ENCODE data around the gene PRR12. TPM values are rescaled to one million over a fixed set of nuclear protein-coding genes. Genes with fewer than 3 reads are reported as not detected.

Gene PRR12
- total RNA-seq, 2 experiments from 2014 or later, result 33.0 to 36.2 TPM

DNA sequence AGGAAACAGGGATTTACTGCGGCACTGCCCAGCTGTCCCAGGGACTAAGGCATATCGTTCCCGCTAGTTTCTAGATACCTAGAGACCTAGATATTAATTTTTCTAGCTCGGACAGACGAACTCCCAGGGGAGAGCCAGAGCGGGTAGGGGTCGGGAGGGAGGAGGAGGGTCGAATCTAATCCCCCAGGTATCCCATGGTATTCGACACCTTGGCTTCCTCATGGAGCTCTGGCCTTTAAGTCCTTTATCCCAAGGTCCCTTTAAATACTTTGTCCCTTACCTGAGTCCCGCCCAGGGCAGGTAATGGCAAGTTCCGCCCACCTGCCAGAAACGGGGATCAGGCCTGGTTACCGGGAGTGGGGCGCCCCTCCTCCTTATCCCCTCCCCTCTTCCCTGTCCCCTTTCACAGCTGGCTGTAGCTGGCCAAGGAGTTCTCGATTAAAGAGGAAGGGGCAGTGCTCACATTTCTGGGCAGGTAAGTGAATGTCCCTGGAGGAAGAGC is 9.9 kb upstream of the PRR12 start, which contains the start of gene PRRG2:
TSS of gene PRRG2 (plus strand) at position 310 of the 502 bp plus-strand sequence. CDS start 1,904 bp downstream, outside the sequence.
- Mint-ChIP-seq H3K4me1 (peaks cover 33% of the 10 kb centered on the region), H3K27ac (peak within 1 kb of the TSS; percentile 82), H3K4me3 (peak within 1 kb of the TSS; percentile 89), H3K27me3 (no peaks in the 10 kb centered on the region), H3K9me3 (no peaks in the 10 kb centered on the region), H3K36me3 (ENCODE audit: low read depth) (peaks cover 14% of the 10 kb centered on the region)
- POLR2A ChIA-PET, result interaction anchor here (0.6 to 3.5 kb wide), 16 partner anchors 9 to 112 kb away, joined by 3 to 38 read pairs (median 6); partner anchors contain the start of genes PRMT1, PRR12, RRAS and SCAF1
- CTCF ChIA-PET, result interaction anchor here (0.7 to 3.7 kb wide), 7 partner anchors 8 to 47 kb away, joined by 3 to 28 read pairs (median 5); partner anchors contain the start of gene PRR12
- no peak for DNase-seq

DNA sequence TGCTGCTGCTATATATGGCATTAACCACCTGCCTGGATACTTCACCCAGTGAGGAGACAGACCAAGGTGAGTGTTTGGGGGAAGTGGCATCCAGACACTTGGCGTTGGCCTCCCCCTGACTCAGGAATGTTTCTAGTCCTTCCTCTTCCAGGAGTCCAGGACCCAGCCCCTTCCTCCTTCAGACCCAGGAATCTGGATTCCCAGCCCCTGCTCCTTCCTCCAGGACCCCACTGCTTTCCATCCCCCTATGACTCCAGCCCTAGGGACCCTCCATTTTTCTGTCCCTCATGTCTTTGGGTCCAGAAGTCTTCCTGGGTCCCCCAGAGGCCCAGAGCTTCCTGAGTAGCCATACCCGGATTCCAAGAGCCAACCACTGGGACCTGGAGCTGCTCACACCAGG is 7.7 kb upstream of the PRR12 start:
- DNase-seq, result no peak
- Mint-ChIP-seq H3K27me3 (no peaks in the 10 kb centered on the region), H3K36me3 (ENCODE audit: low read depth) (peaks cover 7% of the 10 kb centered on the region), H3K27ac (no peak overlapping the region), H3K4me1 (peaks cover 21% of the 10 kb centered on the region), H3K4me3 (no peak overlapping the region), H3K9me3 (no peaks in the 10 kb centered on the region)
- ChIA-PET CTCF (no interaction called here), POLR2A (no interaction called here)

- POLR2A ChIA-PET, result no interaction called here
- peaks cover 18% of the 10 kb centered on the region for H3K4me1 Mint-ChIP-seq
- H3K36me3 Mint-ChIP-seq (ENCODE audit: low read depth), result peaks cover 3% of the 10 kb centered on the region
- CTCF ChIA-PET, result no interaction called here
- H3K27me3 Mint-ChIP-seq, result peaks cover 9% of the 10 kb centered on the region
- H3K9me3 Mint-ChIP-seq, result no peaks in the 10 kb centered on the region
- H3K4me3 Mint-ChIP-seq, result no peak overlapping the region
- no peak overlapping the region for H3K27ac Mint-ChIP-seq
- DNase-seq, result no peak
Observed at GRCh38 chr19:49585023-49585422, 6.0 kb upstream of the PRR12 start.

DNA sequence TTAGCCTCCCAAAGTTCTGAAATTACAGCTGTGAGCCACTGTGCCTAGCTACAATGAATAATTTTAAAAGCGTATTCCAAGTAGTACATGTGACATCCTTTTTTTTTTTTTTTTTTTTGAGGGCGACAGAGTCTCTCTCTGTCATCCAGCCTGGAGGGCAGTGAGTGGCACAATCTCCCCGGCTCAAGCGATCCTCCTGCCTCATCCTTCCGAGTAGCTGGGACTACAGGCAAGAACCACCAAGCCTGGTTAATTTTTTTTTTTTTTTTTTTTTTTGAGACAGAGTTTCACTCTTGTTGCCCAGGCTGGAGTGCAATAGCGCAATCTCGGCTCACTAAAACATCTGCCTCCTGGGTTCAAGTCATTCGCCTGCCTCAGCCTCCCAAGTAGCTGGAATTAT is 3.8 kb upstream of the PRR12 start:
- H3K9me3 Mint-ChIP-seq, result no peaks in the 10 kb centered on the region

GRCh38 chr19:49588365-49589122 is 2.4 kb upstream of the PRR12 start:
- peaks cover 26% of the 10 kb centered on the region for H3K4me1 Mint-ChIP-seq
- peaks cover 3% of the 10 kb centered on the region for H3K36me3 Mint-ChIP-seq (ENCODE audit: low read depth)
- ChIA-PET POLR2A (interaction anchor here (2.6 to 3.4 kb wide), 2 partner anchors 8 to 88 kb away, joined by 16 to 38 read pairs; partner anchors contain the start of genes NOSIP, PRMT1 and PRRG2), CTCF (interaction anchor here (0.6 to 1.7 kb wide), 3 partner anchors 8 to 61 kb away, joined by 3 to 4 read pairs (median 4); partner anchors contain the start of genes NOSIP and RCN3)
- no peak for DNase-seq
- no peak overlapping the region for H3K4me3 Mint-ChIP-seq
- H3K27me3 Mint-ChIP-seq, result peaks cover 9% of the 10 kb centered on the region
- H3K9me3 Mint-ChIP-seq, result no peaks in the 10 kb centered on the region
- no peak overlapping the region for H3K27ac Mint-ChIP-seq

More for the DNA sequence above, 3.8 kb upstream of the PRR12 start:
- no peak for DNase-seq
- H3K27me3 Mint-ChIP-seq, result peaks cover 9% of the 10 kb centered on the region
- CTCF ChIA-PET, result interaction anchor here (1.3 to 1.9 kb wide), 2 partner anchors 16 to 18 kb away, joined by 4 to 10 read pairs; no protein-coding TSS in a partner anchor
- POLR2A ChIA-PET, result no interaction called here
- peaks cover 13% of the 10 kb centered on the region for H3K4me1 Mint-ChIP-seq
- H3K4me3 Mint-ChIP-seq, result no peak overlapping the region
- no peak overlapping the region for H3K27ac Mint-ChIP-seq
- H3K36me3 Mint-ChIP-seq (ENCODE audit: low read depth), result no peaks in the 10 kb centered on the region

- DNase-seq, result no peak
- H3K36me3 Mint-ChIP-seq (ENCODE audit: low read depth), result peaks cover 13% of the 10 kb centered on the region
- peak overlapping the region; percentile 42 for H3K27ac Mint-ChIP-seq
- H3K9me3 Mint-ChIP-seq, result no peaks in the 10 kb centered on the region
- H3K4me3 Mint-ChIP-seq, result no peak overlapping the region
- ChIA-PET POLR2A (interaction anchor here (0.5 to 3.4 kb wide), 7 partner anchors 9 to 180 kb away, joined by 3 to 44 read pairs (median 6); partner anchors contain the start of genes NOSIP, PRMT1, PRRG2 and RRAS), CTCF (interaction anchor here (0.6 to 1.7 kb wide), 5 partner anchors 9 to 1269 kb away, joined by 3 to 4 read pairs (median 3); partner anchors contain the start of genes NOSIP, RCN3 and SCAF1)
- H3K27me3 Mint-ChIP-seq, result peaks cover 9% of the 10 kb centered on the region
- H3K4me1 Mint-ChIP-seq, result peaks cover 35% of the 10 kb centered on the region
Observed at GRCh38 chr19:49589502-49589905, 1.5 kb upstream of the PRR12 start.

DNA sequence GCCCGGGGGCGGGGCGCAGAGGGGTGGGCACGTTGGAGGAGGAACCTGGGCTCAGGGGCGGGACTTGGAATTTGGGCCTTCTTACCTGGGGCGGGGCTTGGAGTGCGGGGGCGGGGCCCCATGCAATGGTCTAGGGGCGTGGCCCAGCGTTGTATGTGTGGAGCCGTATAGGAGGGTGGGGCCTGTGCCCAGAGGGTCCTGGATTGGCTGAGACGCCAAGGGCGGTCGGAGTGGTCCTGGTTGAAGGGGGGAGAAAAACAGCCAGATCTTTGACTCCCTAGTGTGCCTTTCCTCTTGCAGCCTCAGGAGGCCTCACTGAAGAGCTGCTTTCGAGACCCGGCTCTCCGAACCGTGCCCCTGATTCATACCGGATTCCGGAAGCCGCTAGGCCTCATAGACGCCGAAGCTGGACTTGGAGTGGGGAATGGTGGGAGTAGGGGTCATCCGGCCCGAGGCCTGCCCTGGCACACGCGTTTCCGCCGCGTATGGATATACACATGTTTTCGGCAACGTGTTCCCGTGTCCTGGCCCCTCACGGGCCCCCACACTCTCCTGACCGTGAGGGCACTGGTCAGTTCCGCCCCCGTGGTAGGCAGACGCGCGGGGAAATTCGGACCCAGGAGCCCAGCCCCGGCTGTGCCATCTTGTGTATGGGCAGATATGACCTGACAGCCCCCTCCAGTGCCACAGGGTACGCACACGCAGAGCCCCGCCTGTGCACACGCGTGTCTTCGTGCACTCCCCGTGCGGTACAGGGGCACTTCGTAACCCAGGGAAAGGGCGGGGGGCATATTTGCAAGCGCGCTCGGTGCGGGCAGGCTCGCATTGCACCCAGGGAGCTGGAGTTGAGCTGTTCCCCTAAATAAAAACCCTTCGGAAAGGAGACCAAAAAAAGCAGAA is 661 bp upstream of the PRR12 start:
- Mint-ChIP-seq H3K27ac (peak overlapping the region; percentile 80), H3K9me3 (no peaks in the 10 kb centered on the region), H3K36me3 (ENCODE audit: low read depth) (peaks cover 16% of the 10 kb centered on the region), H3K27me3 (peaks cover 9% of the 10 kb centered on the region), H3K4me3 (peak overlapping the region; percentile 79), H3K4me1 (peaks cover 37% of the 10 kb centered on the region)
- peak; percentile 97 for DNase-seq
- CTCF ChIA-PET, result interaction anchor here (1.1 to 1.6 kb wide), 4 partner anchors 10 to 117 kb away, joined by 3 to 5 read pairs (median 4); partner anchors contain the start of genes NOSIP, PRRG2 and SCAF1
- POLR2A ChIA-PET, result interaction anchor here (0.5 to 3.4 kb wide), 10 partner anchors 10 to 223 kb away, joined by 3 to 44 read pairs (median 4); partner anchors contain the start of genes BCL2L12, FUZ, IRF3 and NOSIP

DNA sequence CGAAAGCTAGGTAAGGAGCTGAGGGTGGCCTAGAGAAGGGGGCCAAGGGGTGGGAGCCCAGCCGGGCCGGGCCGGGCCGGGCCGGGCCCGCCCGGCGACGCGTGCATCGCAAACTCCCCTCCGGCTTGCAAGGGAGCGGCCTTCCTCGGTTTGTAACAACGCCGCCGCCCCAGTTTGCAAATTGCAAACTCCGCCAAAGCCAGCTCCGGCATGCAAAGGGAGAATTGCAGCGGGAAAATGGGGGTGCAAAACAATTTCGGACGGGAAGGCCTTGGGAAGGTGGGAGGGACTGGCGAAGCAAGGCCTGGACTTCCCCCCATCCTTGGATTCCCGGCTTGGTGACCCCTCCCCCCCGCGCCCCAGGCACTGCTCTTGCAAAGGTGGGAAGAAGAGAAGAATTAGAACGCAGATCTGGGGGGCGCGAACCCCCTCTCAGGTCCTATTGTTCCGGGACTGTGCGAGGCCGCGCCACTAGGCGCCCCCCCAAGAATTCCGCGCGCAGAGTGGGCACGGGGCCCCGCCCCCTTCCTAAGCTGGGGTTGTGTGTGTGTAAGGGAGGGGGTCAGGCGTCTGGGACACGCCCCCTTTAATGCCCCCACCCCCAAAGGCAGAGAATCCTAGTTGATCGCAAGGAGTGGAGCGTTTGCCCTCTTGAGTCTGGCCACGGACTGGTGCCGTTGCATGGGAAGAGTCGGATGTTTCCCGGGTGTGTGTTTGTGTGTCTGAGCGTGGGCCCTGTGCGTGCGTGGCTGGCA is 926 bp downstream of the PRR12 start:
- CTCF ChIA-PET, result interaction anchor here (0.7 to 1.1 kb wide), 4 partner anchors 41 to 84 kb away, joined by 3 to 6 read pairs (median 3); partner anchors contain the start of gene RRAS
- H3K27ac Mint-ChIP-seq, result peak overlapping the region; percentile 81
- POLR2A ChIA-PET, result interaction anchor here (0.7 to 3.9 kb wide), 7 partner anchors 11 to 338 kb away, joined by 3 to 44 read pairs (median 6); partner anchors contain the start of genes ATF5, BCL2L12, IRF3 and NOSIP
- H3K4me3 Mint-ChIP-seq, result peak overlapping the region; percentile 79
- H3K27me3 Mint-ChIP-seq, result peaks cover 9% of the 10 kb centered on the region
- H3K4me1 Mint-ChIP-seq, result peaks cover 37% of the 10 kb centered on the region
- DNase-seq, result peak; percentile 51
- H3K9me3 Mint-ChIP-seq, result no peaks in the 10 kb centered on the region
- H3K36me3 Mint-ChIP-seq (ENCODE audit: low read depth), result peaks cover 16% of the 10 kb centered on the region

GRCh38 chr19:49592486-49593232 is 1.7 kb downstream of the PRR12 start:
- H3K9me3 Mint-ChIP-seq, result no peaks in the 10 kb centered on the region

GRCh38 chr19:49593233-49594113 is 2.5 kb downstream of the PRR12 start:
- H3K4me1 Mint-ChIP-seq, result peaks cover 36% of the 10 kb centered on the region
- peak overlapping the region; percentile 79 for H3K4me3 Mint-ChIP-seq
- peaks cover 8% of the 10 kb centered on the region for H3K27me3 Mint-ChIP-seq
- H3K27ac Mint-ChIP-seq, result peak overlapping the region; percentile 81
- peaks cover 20% of the 10 kb centered on the region for H3K36me3 Mint-ChIP-seq (ENCODE audit: low read depth)
- no peaks in the 10 kb centered on the region for H3K9me3 Mint-ChIP-seq
- ChIA-PET POLR2A (interaction anchor here (0.6 to 3.9 kb wide), 13 partner anchors 9 to 257 kb away, joined by 3 to 24 read pairs (median 4); partner anchors contain the start of genes BCL2L12, IRF3, NOSIP and PRMT1), CTCF (interaction anchor here (0.6 to 1.7 kb wide), 10 partner anchors 16 to 98 kb away, joined by 3 to 4 read pairs (median 3); partner anchors contain the start of genes RCN3 and RRAS)
- peak; percentile 95 for DNase-seq

More at GRCh38 chr19:49592486-49593232, 1.7 kb downstream of the PRR12 start:
- H3K36me3 Mint-ChIP-seq (ENCODE audit: low read depth), result peaks cover 16% of the 10 kb centered on the region
- peaks cover 9% of the 10 kb centered on the region for H3K27me3 Mint-ChIP-seq
- H3K4me1 Mint-ChIP-seq, result peaks cover 37% of the 10 kb centered on the region
- peak; percentile 27 for DNase-seq
- POLR2A ChIA-PET, result interaction anchor here (0.6 to 3.9 kb wide), 12 partner anchors 10 to 258 kb away, joined by 3 to 44 read pairs (median 5); partner anchors contain the start of genes BCL2L12, IRF3, NOSIP and PRMT1
- H3K4me3 Mint-ChIP-seq, result peak overlapping the region; percentile 79
- CTCF ChIA-PET, result interaction anchor here (0.6 to 1.7 kb wide), 12 partner anchors 17 to 88 kb away, joined by 3 to 6 read pairs (median 3); partner anchors contain the start of genes RCN3 and RRAS
- peak overlapping the region; percentile 81 for H3K27ac Mint-ChIP-seq

Measured in activated CD4-positive, alpha-beta memory T cell treated with anti-CD3 and anti-CD28 coated beads, Interleukin-2, amount 10 ng/mL, durations not matched to agents 7 days and 5 days (primary cell).